Measurements from ENCODE around the gene ALDH2. TPM values are rescaled to one million over a fixed set of nuclear protein-coding genes. Genes with fewer than 3 reads are reported as not detected.
A peak's percentile ranks its signal among the peaks of the same experiment; 100 is the strongest.

ALDH2 gene
- total RNA-seq, 4 donors from 2014 or later: 102 to 239 (median 162) TPM

GRCh38 chr12:111773801-111774551 is 7.2 kb downstream of the ALDH2 start:
- H3K9me3 ChIP-seq: no peaks in the 10 kb centered on the region
- intact Hi-C loops (cut with DNase I; ENCODE audit: low total_unique reads): no loop called here
- peak overlapping the region in 1 of 4 donors; percentile 26 for H3K4me3 ChIP-seq
- 16 to 18% methylated on average over 4 to 17 of the region's 17 CpGs for WGBS, 2 donors (ENCODE audit: low coverage in 1 of 2)
- peak; percentile 44 for TF ChIP-seq POLR2A (IDR thresholded peaks at IDR 0.05)
- TF ChIP-seq EP300 (IDR thresholded peaks at IDR 0.05; ENCODE audit: low read depth): peak; percentile 64
- TF ChIP-seq CTCF (IDR thresholded peaks at IDR 0.05): no peak
- TF ChIP-seq POLR2AphosphoS5 (IDR thresholded peaks at IDR 0.05): peak in 2 of 3 donors; percentile 83 to 85
- H3K36me3 ChIP-seq: no peaks in the 10 kb centered on the region
- DNase-seq: peak; percentile 85
- peak overlapping the region; percentile 93 to 98 (median 96) for H3K27ac ChIP-seq
- in situ Hi-C loops (cut with MboI; ENCODE audit: low pct_ligation_motif_present in 1 of 4, low pct_unique_long_range_greater_than_20kb in 1 of 4, low sequenced_read_pairs in 3 of 4): no loop called here
- peaks cover 56 to 100% (median 96%) of the 10 kb centered on the region in 4 donors for H3K4me1 ChIP-seq
- H3K27me3 ChIP-seq: no peaks in the 10 kb centered on the region

GRCh38 chr12:111775205-111776193 is 8.8 kb downstream of the ALDH2 start:
- DNase-seq: peak; percentile 90
- Histone ChIP-seq H3K4me3 (peak overlapping the region in 2 of 4 donors; percentile 3 to 22), H3K36me3 (no peaks in the 10 kb centered on the region), H3K27me3 (no peaks in the 10 kb centered on the region), H3K27ac (peak overlapping the region; percentile 93 to 98 (median 96)), H3K9me3 (no peaks in the 10 kb centered on the region), H3K4me1 (peaks cover 60 to 100% (median 96%) of the 10 kb centered on the region in 4 donors)
- intact Hi-C loops (cut with DNase I; ENCODE audit: low total_unique reads): no loop called here
- in situ Hi-C loops (cut with MboI; ENCODE audit: low pct_ligation_motif_present in 1 of 4, low pct_unique_long_range_greater_than_20kb in 1 of 4, low sequenced_read_pairs in 3 of 4): no loop called here
- WGBS, 2 donors (ENCODE audit: low coverage in 1 of 2): 15 to 16% methylated on average over 3 to 15 of the region's 15 CpGs
- TF ChIP-seq POLR2AphosphoS5 (IDR thresholded peaks at IDR 0.05) (peak; percentile 81 to 89 (median 87)), EP300 (IDR thresholded peaks at IDR 0.05; ENCODE audit: low read depth) (no peak), POLR2A (IDR thresholded peaks at IDR 0.05) (peak; percentile 53)

GRCh38 chr12:111776836-111777344 is 10.2 kb downstream of the ALDH2 start:
- WGBS, 2 donors (ENCODE audit: low coverage in 1 of 2): 40% methylated on average over 3 of the region's 3 CpGs; no CpG with 5 or more reads in 1 of the 2 donors
- intact Hi-C loops (cut with DNase I; ENCODE audit: low total_unique reads): no loop called here
- H3K9me3 ChIP-seq: no peaks in the 10 kb centered on the region

More at GRCh38 chr12:111776836-111777344, 10.2 kb downstream of the ALDH2 start:
- peaks cover 0 to 7% (median 3%) of the 10 kb centered on the region in 4 donors for H3K36me3 ChIP-seq
- H3K4me1 ChIP-seq: peaks cover 50 to 95% (median 90%) of the 10 kb centered on the region in 4 donors
- TF ChIP-seq POLR2A (IDR thresholded peaks at IDR 0.05) (no peak), POLR2AphosphoS5 (IDR thresholded peaks at IDR 0.05) (no peak), EP300 (IDR thresholded peaks at IDR 0.05; ENCODE audit: low read depth) (no peak), CTCF (IDR thresholded peaks at IDR 0.05) (no peak)
- no peaks in the 10 kb centered on the region for H3K27me3 ChIP-seq
- H3K4me3 ChIP-seq: no peak overlapping the region
- DNase-seq: no peak
- in situ Hi-C loops (cut with MboI; ENCODE audit: low pct_ligation_motif_present in 1 of 4, low pct_unique_long_range_greater_than_20kb in 1 of 4, low sequenced_read_pairs in 3 of 4): no loop called here
- H3K27ac ChIP-seq: peak overlapping the region; percentile 93 to 98 (median 96)

All from transverse colon (tissue), 4 donors.